GM21381 (cell line): ENCODE measurements around the gene IQSEC2.

Source experiments
- ATAC-seq: cut with Tn5 transposase; IDR thresholded peaks from one replicate; pipeline ENCODE4 v1.9.1; 2021; ENCODE audit warnings: mild to moderate bottlenecking, moderate library complexity; ENCODE audit not compliant: unreplicated experiment

The IQSEC2 gene

DNA sequence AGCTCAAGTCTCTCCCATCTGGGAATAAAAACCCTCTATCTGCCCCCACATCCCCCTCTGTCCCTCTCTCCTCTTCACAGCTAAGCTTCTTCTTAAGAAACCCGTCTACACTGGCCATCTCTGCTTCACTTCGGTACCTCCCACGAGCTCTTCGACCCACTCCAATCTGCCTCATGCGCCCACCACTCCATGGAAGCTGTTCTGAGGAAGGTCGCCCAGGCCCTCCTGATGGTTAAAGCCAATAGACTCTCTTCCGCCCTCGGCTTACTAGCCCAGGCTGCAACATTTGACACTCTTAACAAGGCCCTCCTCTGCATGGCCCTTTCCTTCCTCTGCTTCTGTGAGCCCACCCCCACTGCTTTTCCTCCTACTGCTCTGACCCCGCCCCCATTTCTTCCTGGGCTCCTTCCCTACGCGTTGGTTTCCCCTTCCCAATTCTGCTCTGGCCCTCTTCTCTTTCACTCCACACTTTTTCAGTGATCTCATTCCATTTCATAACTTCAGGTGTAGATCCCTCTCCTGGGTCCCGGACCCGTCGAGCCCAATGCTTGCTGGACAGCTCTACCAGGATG lies 11.8 kb downstream of the IQSEC2 start:
- no peak for ATAC-seq

DNA sequence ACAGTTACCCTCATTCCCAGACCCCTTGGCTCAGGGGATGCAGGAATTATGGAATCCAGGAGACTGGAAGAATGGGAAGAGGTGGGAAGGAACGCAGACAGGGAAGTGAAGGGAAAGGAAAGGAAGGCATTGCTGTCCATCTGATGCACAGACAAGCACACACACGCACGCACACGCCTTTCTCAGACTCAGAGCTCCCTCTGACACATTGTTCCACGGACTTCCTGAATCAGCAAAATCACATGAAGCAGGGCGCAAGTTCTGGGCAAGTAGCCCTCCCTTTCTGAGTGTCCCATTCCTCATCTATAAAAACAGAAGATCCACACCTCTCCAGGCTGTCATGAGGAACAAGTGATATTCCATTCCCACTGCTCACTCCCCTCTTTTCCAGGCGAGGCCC lies 13.2 kb downstream of the IQSEC2 start:
- no peak for ATAC-seq

DNA sequence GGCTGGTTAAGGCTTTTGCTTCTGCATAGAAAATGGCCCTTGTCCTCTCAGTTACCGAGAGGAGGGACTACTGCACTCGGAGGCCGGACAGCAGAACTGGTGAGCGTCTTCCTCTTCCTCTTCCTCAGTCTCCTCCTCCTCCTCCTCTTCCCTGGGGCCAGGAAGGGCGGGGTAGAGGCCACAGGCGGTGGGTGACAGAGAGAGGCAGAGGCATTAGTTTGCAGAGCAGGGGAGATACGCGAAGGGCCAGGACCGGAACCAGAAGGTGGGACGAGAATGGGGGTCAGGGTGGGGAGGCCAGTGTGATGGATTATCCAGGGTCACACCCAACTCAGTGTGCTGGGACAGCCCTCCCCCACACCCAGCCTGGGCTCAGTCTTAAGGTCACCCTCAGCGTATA lies 14.5 kb downstream of the IQSEC2 start:
- no peak for ATAC-seq

DNA sequence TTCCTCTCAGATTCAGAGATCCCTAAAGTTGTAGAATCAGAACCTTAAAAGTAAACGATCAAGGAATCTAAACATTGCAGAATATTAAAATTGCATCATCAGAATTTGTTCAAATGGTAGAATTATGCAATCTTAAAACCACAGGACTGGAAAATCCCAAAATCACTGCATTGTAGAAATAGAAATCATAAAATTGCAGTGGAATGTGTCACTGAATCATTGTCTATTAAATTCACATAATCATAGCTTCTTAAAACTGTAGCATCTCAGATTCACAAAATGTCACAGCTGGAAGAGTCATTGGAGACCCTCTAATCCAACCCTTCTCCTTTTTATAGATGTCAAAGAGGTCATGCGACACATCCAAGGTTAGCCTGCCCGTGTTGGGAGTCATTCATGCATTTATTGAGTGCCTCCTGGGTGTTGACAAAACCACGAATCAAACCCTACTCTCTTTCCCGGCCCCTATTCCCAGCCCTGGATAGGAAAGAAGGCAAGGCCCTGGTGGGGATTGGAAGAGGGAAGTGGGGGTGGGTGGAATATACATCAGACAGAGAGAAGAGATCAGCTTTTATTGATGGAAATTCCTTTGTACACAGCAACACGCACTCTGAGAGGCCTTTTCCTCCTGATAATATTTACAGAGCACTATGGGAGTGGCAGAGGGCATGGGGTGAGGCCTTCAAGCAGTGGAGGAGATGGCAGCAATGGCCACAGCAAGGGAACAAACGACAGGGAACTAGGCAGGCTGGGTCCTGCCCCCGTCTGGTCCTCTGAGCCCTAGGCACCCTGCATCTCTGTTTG lies 15.4 kb downstream of the IQSEC2 start:
- ATAC-seq, result no peak

DNA sequence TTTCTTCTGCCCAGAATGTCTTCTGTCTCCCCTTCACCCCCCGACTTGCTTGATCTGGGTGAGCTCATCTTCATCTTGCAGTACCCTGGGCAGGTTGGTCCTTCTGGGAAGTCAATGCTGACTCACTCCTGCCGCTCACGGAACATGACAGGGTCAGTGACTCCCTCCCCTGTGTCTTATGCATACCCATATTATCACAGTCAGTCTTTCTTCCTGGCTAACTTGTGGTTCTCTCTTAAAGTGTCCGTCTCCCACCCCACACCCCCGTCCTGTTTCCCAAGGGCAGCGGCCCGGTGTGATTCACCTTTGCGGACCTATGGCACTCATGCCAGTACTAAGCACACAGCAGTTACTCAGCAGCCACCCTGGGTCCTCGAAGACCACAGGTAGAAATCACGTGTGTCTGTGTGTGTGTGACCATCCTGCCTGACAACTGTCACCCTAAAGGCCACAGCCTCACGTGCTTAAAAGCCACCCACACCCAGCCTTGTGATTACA lies 17.7 kb downstream of the IQSEC2 start:
- ATAC-seq, result no peak

DNA sequence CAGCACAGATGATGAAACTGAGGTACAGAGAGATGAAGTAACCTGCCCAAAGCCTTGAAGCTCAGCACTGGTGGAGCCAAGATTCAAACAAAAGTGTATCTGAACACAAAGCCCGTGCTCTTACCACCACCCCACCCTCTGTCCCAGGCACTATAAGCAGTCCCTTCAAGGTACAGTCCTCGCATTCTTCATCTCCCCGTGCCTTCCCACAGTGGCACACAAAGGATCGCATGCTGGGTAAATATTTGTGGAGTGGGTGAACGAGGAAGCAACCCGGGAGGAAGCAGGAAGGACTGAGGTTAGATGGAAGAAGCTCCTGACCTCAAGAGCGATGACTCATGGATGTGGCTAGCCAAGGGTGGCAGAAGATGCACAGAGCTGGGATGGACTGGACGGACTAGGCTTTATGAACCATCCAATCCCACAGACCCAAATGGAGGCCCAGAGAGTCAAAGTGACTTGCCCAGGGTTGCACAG lies 18.4 kb downstream of the IQSEC2 start:
- no peak for ATAC-seq

DNA sequence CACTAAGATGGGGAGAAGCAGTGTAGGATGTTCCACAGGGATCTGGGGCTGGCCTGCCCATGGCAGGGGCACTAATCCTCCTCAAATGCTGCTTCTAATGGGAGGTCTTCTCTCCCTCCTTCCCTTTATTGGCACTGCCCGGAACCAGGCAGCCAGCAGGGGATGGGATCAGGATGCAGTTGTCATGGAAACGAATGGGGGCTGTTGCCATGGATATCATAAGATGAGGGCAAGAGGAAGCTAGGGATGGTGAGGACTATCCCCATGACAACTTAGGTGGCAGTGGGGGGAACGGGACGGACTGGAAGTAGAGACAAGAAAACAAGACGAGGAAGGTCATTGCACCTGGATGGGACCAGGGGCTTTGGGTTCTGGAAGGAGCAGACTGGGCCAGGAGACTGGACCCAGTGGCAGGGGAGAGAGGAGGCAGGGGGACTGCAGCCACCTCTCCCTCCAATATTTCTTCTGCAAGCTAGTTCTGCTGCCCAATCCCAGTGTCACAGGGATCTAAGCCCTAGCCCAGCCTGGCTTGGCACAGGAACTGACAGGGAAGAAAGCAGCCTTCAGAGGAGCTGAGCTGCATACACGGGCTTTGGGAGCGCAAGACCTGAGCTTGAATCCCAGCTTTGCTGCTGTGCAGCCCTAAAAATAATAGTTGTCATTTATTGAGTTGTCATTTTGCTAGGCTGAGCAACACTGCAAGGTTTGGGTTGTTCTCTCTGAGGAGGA lies 19.0 kb downstream of the IQSEC2 start:
- ATAC-seq, result no peak

DNA sequence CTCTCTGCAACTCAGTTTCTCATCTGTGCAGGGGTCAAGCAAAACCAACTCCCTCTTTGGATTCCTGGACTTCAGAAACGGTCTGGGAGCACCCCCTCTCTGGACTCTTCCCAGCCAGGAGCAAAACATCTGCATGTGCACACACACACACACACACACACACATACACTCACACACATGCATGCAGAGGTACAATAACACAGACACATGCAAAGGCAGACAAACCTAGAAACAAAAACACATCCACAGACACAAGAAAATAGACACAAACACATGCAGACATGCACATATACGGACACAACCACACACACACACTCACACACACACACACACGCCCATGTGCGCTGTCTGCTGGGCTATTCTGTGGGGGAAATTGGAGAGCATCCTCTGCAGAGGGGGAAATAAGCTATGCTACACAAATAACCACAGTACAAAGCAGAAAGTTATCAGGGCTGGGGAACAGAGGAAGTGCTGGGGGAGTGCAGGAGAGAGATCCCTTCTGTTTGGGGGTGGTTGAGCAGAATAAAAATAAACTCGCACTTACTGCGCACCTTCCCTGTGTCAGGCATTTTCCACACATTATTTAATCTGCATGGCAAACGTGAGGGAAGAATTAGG lies 19.9 kb downstream of the IQSEC2 start:
- no peak for ATAC-seq

DNA sequence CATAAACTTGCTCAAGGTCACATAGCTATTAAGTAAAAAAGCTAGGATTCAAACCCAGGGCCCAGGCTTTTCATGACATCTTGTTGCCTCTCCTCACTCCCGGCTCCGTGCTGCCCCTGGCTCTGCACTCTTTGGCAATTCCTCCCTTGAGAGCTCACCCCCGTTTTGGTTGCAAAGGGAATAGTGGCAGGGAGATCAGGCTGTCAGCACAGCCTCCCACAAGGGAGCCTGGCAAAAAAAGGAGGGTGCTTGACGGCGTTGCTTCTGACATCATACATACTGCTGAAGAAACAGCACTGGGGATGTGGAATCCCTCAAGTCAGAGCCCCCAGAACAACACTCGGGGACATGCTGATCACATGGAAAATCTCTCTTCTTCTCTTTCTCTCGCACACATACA lies 20.5 kb downstream of the IQSEC2 start:
- no peak for ATAC-seq

DNA sequence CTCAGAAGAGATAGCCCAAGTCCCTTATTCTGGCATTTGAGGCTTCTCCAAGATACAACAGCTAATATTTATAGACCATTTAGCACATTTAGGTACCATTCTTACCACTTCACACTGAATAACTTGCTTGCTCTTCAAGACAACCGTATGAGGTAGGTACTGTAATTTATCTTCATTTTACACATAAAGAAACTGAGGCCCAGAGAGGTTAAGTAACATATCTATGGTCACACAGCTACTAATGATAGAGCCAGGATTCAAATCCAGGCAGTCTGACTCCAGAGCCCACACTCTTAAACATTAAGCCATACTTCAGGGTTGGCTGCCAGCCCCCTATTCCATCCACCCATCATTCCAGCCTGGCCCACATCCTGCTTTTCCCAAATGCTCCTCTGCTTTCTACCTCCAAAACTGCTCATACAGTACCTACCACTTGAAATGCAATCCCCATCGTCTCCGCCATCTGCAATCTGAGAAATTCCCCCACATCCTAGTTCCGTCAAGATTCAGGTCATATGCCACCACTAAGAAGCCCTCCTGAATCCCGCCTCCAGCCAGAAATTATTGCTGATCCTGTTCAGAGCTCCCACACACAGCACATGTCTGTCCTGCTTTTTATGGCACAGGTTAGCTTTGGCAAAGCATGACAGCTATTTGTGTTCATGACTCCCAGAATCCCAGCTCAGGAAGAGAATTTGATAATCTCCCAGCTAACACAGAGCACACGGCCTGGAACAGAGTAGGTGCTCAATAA lies 23.5 kb downstream of the IQSEC2 start:
- ATAC-seq, result no peak

DNA sequence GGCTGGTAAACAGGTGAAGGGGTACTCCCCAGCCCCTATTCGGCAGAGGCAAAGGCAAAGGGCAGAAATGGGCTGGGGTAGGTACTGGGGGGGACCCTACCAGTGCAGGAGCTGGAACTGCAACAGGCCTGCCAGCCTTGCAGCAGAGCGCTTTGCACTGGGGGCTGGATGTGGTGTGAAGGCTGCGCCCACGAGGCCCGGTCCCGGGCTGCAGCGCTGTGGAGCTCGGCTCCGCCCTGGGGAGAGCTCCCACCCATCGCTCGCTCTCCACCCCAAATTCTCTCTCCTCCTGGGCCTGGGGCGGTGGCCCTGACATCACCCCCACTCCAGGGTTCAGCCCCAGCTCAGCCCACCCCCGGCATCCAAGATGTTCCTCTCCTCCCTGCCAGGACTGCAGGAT lies 24.2 kb downstream of the IQSEC2 start:
- ATAC-seq, result no peak

DNA sequence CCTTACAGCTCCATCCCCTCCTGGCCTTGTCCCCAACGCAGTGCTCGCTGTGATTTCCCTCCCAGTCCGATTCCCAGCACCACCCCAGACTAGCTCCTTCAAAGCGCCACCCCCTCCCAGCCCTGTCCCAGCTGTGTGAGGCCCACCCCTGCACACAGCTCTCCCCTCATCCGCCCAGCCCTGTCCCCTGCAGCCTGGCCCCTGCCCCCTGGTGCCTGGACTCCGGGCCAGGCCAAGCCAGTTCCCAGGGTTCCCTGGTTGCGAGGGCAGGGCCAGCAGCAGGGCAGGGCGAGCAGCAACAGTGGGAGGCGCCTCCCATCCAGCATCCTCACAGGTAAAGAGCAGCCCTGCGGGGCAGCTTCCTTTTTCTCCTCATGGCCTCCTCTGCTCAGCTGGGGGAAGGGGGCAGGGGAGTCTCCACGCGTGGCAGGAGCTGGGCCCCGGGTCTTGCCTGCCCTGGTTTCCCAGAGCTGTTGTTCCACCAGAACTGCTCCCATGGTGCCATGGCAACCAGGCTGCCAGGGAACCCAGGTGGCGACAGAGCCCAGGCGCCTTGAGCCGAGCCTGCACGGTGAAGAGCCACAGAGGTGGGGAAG lies 24.8 kb downstream of the IQSEC2 start:
- no peak for ATAC-seq

DNA sequence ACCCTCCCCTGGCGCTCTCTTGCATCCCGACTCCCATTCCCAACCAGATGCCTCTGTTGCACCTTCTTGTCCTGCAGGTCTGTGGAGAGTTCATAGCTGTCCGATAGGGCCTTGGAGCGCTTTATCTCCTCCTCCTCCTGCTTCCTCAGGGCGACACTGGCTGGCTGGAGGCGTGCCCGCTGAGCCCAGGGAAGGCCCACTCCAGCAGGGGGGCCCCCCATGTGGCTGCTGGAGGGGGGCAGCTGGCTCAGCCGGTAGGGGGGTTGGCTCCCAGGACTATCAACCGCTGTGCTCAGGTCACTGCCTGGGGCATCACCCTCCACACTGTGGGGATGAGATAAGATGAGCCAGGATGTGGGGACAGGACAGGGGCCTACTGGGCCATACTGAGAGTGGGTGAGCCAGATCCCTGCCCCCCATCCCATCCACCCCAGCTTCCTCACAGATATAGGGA lies 25.6 kb downstream of the IQSEC2 start:
- ATAC-seq, result no peak

DNA sequence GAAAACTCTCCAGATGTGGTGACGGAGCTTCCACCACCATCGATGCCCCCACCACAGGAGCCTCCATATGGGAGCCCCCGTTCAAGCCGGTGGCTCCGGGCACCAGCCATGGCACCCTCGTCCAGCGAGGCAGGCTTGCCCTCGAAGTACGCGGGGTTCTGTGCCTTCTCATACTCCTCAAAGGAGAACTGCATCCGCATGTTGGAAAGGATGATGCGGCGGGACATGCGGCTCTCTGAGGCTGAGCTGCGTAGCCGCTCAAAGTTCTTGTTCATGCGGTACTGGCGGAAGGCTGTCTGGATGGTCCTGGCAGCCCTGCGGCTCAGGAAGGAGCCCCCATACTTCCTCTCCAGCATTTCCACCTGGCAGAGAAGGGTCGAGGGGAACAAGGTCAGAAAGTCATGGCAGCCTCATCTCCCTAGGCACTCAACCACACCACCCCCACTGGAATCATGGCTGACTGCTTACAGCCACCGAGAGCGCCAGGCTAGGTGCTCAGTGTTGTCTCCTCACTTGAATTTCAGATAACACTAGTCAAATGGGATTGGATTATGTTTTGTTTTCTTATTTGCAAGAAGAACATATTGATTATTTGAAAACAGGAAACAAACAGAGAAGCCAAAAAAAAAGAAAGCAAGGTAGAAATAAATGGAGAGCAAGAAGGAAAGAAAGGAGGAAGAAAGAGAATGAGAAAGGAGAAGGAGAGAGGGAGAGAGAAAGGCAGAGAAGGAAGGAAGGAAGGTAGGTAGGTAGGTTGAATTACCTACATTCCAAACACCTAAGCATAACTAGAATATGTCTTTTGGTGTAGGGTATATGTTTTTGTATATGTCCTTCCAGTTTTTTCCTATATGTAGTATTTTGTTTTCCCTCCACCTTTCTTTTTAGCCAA lies 26.6 kb downstream of the IQSEC2 start:
- no peak for ATAC-seq

DNA sequence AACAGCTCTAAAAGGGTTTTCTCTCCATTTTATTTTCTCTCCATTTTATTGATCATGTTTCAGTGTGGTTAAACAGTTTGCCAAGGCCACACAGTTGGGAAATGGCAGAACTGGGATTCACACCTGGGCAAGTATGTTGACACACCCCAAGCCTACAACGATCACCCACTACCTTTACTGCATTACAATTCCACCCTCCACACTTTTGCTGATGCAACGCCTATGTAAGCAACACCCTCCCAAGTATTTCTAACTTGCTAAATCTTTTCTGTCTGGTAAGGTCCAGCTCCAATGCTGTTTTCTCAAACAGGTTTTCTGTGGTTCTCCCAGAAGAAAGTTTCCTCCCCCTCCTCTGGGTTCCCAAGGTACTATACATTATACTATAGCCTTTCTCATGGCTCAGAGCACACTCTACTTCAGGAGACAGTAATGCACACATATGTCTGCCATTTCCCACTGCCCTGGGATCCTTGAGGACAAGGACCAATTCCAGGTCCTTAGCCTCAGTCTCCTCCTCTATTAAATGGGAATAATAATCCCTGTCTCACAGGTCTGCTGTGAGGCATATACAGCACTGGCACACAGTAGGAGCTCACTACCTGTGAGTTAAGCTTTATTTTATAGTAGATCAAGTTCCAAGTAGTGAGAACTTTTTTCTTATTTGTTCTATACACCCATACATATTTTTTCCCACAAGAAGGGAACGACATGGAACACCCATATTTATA lies 27.9 kb downstream of the IQSEC2 start:
- no peak for ATAC-seq

DNA sequence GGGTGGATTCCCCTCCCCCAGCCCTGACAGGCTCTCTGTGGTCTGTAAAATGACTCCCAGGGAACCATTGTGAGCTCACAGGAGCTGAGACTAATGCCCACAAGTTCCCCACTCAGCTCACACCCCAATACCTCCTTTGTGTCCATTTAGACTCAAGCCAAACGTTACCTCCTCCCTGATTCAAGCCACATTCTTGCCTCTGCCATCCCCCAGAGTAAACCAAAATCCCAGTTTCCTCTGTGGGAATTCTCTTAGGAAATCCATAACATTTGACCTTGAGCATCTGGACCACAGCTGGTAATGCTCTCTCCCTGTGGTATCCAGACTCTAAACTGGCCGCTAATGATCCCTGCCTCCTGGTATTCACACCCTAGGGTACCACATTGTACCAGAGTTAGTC lies 30.1 kb downstream of the IQSEC2 start:
- ATAC-seq, result no peak

DNA sequence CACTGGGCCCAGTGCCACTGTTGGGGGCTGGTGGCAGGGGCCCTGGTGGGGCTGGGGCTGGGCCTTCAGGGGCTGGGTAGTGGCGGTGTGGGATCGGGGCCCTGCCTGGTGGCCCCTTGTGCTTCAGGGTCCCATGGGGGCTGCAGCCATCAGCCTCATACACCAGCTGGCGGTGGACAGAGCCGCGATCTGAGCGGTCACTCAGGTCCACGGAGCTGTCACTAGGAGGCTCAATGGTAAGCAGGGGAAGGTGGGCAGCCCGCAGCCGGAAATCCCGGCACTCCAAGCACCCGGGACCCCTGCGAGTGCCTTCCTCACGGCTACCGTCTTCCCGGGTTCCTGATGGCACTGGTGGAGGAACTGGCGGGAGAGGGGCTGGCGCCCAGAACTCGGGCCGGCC lies 30.8 kb downstream of the IQSEC2 start:
- ATAC-seq, result no peak

DNA sequence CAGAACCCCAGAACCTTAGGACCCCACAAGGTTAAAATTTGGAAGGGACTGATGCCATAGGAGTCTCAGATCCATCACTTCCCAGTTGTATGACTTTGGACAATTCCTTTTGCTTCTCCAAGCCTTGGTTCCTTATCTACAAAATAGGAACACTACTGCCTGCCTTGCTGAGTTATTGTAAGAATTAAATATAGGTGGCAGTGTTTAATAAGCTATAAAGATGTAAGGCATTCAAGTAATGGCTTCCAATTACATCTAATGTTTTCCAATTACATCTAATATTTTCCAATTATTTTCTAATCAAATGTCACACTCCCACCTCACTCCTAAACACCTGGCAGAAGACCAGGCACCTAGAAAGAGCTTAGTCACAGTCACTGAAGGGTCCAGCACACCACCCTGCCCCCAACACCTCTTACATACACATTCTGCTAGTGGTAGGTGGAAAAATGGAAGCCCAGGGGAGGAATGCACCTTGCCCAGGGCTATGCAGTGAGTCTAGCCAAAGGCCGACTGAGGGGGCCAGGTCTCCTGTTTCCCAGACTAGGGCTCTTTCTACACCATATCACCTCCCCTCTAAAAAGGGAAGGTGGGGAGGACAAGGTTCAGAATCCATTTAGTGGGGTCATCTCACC lies 31.9 kb downstream of the IQSEC2 start:
- no peak for ATAC-seq
